Naive thymus-derived CD4-positive, alpha-beta T cell (primary cell): Measurements from ENCODE around the gene ANKLE2. TPM values are rescaled to one million over a fixed set of nuclear protein-coding genes. Genes with fewer than 3 reads are reported as not detected.
"Not testable (repeated sequence)": the region's sequence is repeated elsewhere in the genome, so short reads cannot be mapped to it uniquely, and the experiment has no call there.

Experiments used
- ATAC-seq: fragments of 150-1000 bp; cut with Tn5 transposase; 2 replicates; pipeline ENCODE4 v1.10.0; 2021; ENCODE audit warnings: mild to moderate bottlenecking, moderate library complexity
- CTCF ChIA-PET: fragments of 350-600 bp; sonication (Branson Sonifier 250); formaldehyde crosslinking; loops from one replicate; lab custom pipeline; 2021; ENCODE audit warnings: antibody characterized with exemption; lab: Charles Lee
- POLR2A ChIA-PET: fragments of 350-600 bp; sonication (Branson Sonifier 250); formaldehyde crosslinking; loops from one replicate; lab custom pipeline; 2021; ENCODE audit warnings: antibody characterized with exemption, inconsistent platforms; lab: Charles Lee
- DNase-seq, 9 donors: peaks; one replicate each; pipeline versions ENCODE4 v3.0.0 to v3.0.0-alpha.2; 2020 to 2022; ENCODE audit warnings: mixed read lengths in 1 of 9
- H3K27ac ChIP-seq: one replicate; pipeline ENCODE4 v1.7.0; 2013; ENCODE audit warnings: mild to moderate bottlenecking, low read depth, low read length, moderate library complexity
- H3K27me3 ChIP-seq, 2 donors: one replicate each; pipeline ENCODE4 v1.7.0; 2013; ENCODE audit warnings: low read length in 2 of 2, mild to moderate bottlenecking in 2 of 2, moderate library complexity in 2 of 2; ENCODE audit not compliant: control insufficient read depth in 2 of 2, insufficient read depth in 2 of 2
- H3K36me3 ChIP-seq, 3 experiments: 1 replicate in 2 of 3; 2 replicates in 1 of 3; pipeline ENCODE4 v1.7.0; 2013; ENCODE audit warnings: low read length in 3 of 3, mild to moderate bottlenecking in 3 of 3, moderate library complexity in 1 of 3; ENCODE audit not compliant: insufficient read depth in 3 of 3, control insufficient read depth in 2 of 3
- H3K4me1 ChIP-seq, 2 donors: one replicate each; pipeline ENCODE4 v1.7.0; 2013; ENCODE audit warnings: low read length in 2 of 2, mild to moderate bottlenecking in 2 of 2, moderate library complexity in 1 of 2; ENCODE audit not compliant: control insufficient read depth in 2 of 2, insufficient read depth in 2 of 2
- H3K4me3 ChIP-seq: 2 replicates; pipeline ENCODE4 v1.7.0; 2013; ENCODE audit warnings: mild to moderate bottlenecking, low read length
- H3K9me3 ChIP-seq, 3 experiments: 1 replicate in 2 of 3; 2 replicates in 1 of 3; pipeline ENCODE4 v1.7.0; 2013; ENCODE audit warnings: low read length in 3 of 3; ENCODE audit not compliant: control insufficient read depth in 2 of 3
- H3K27ac Mint-ChIP-seq, 9 donors: one replicate each; pipeline ENCODE4 v1.8.0; 2020 to 2022; ENCODE audit warnings: mixed read lengths in 9 of 9, mild to moderate bottlenecking in 8 of 9, moderate library complexity in 5 of 9, inconsistent platforms in 2 of 9
- H3K27me3 Mint-ChIP-seq, 5 donors: one replicate each; pipeline ENCODE4 v1.8.0; 2021 to 2022; ENCODE audit warnings: mixed read lengths in 5 of 5, mild to moderate bottlenecking in 1 of 5
- H3K36me3 Mint-ChIP-seq, 5 donors: one replicate each; pipeline ENCODE4 v1.8.0; 2020 to 2022; ENCODE audit warnings: mixed read lengths in 5 of 5, mild to moderate bottlenecking in 3 of 5, inconsistent platforms in 1 of 5
- H3K4me1 Mint-ChIP-seq, 7 donors: one replicate each; pipeline ENCODE4 v1.8.0; 2020 to 2022; ENCODE audit warnings: mixed read lengths in 7 of 7, mild to moderate bottlenecking in 3 of 7, inconsistent platforms in 1 of 7
- H3K4me3 Mint-ChIP-seq, 10 donors: one replicate each; pipeline ENCODE4 v1.8.0; 2020 to 2022; ENCODE audit warnings: mild to moderate bottlenecking in 10 of 10, mixed read lengths in 10 of 10, moderate library complexity in 6 of 10, inconsistent platforms in 2 of 10
- H3K9me3 Mint-ChIP-seq, 11 donors: one replicate each; pipeline ENCODE4 v1.8.0; 2020 to 2022; ENCODE audit warnings: mixed read lengths in 11 of 11, mild to moderate bottlenecking in 4 of 11, inconsistent platforms in 1 of 11, moderate library complexity in 1 of 11
- intact Hi-C, 2 donors: fragments of 100-400 bp; cut with micrococcal nuclease; formaldehyde crosslinking; loops; one replicate each; pipeline ENCODE4 v1.15.1; 2023
- polyA plus RNA-seq, 2 donors: library from polyadenylated mRNA; unstranded; fragments of 300-500 nt; fragmentation: Illumina TruSeq; gene quantifications; one replicate each; pipeline ENCODE4 v1.2.3, GENCODE V29; 2021
- total RNA-seq, 6 experiments: library from RNA in 5 of 6; stranded (reverse) in 5 of 6; gene quantifications; 1 replicate in 5 of 6; 2 replicates in 1 of 6; pipeline ENCODE4 v1.2.3 and lab custom pipeline; 2021 to 2026

The ANKLE2 gene
- total and polyA plus RNA-seq, 7 experiments from 2014 or later, result 21.5 to 95.5 (median 78.9) TPM

DNA sequence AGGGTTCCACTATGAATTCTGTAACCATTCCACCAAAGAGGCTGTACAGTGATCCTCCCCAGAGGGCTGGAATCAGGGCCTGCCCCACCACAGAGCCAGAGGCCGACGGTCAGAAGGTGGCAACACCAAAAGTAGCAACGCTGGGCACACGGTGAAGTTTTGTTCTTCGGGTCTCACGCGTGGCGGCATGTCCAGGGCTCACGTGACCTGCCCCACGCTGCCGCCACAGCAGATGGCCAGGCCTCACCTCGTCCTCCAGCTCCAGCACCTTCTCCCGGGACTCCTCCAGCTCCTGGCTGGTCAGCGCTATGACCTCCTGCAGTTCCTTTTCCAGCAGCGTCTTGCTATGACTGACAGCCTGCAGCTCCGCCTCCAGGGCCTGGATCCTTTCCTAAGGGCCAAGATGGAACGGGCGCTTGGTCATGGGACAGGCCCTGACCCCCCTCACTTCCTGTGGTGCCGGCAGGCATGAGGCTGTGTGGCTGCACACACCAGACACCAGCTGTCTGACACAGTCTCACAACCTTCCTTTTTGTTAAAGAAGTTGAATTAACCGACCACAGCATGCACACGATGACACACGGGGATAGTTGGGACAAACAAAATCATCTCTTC lies 22.4 kb upstream of the ANKLE2 start:
- no peaks in the 10 kb centered on the region for H3K27me3 Mint-ChIP-seq
- DNase-seq (no peak), ATAC-seq (no peak)
- intact Hi-C loops, result no loop called here
- H3K4me1 Mint-ChIP-seq, result peaks cover 0 to 8% (median 0%) of the 10 kb centered on the region in 7 donors
- peaks cover 12 to 62% (median 30%) of the 10 kb centered on the region in 5 donors for H3K36me3 Mint-ChIP-seq
- Histone ChIP-seq H3K4me3 (no peak overlapping the region), H3K27me3 (no peaks in the 10 kb centered on the region), H3K4me1 (no peaks in the 10 kb centered on the region), H3K27ac (no peak overlapping the region), H3K36me3 (peaks cover 6 to 88% (median 23%) of the 10 kb centered on the region in 3 experiments), H3K9me3 (no peaks in the 10 kb centered on the region)
- POLR2A ChIA-PET, result interaction anchor here (0.6 kb wide), 1 partner anchor 54 kb away, joined by 3 read pairs; no protein-coding TSS in a partner anchor
- H3K4me3 Mint-ChIP-seq, result no peak overlapping the region
- H3K9me3 Mint-ChIP-seq, result peaks cover 0 to 4% (median 0%) of the 10 kb centered on the region in 11 donors
- peak overlapping the region in 1 of 9 donors; percentile 11 for H3K27ac Mint-ChIP-seq
- CTCF ChIA-PET, result interaction anchor here (1.3 kb wide), 1 partner anchor 15 kb away, joined by 3 read pairs; no protein-coding TSS in a partner anchor

- Histone ChIP-seq H3K36me3 (peaks cover 6 to 88% (median 19%) of the 10 kb centered on the region in 3 experiments), H3K27ac (no peak overlapping the region), H3K27me3 (no peaks in the 10 kb centered on the region), H3K4me3 (no peak overlapping the region), H3K9me3 (no peaks in the 10 kb centered on the region), H3K4me1 (no peaks in the 10 kb centered on the region)
- intact Hi-C loops, result no loop called here
- Mint-ChIP-seq H3K4me3 (no peak overlapping the region), H3K27ac (no peak overlapping the region), H3K36me3 (peaks cover 12 to 52% (median 25%) of the 10 kb centered on the region in 5 donors), H3K9me3 (peaks cover 0 to 2% (median 0%) of the 10 kb centered on the region in 11 donors), H3K27me3 (no peaks in the 10 kb centered on the region), H3K4me1 (peaks cover 0 to 1% (median 0%) of the 10 kb centered on the region in 7 donors)
- ChIA-PET CTCF (no interaction called here), POLR2A (no interaction called here)
- no peak for DNase-seq
- ATAC-seq, result no peak
These were observed 20.3 kb upstream of the ANKLE2 start for GRCh38 chr12:132781938-132782337.

DNA sequence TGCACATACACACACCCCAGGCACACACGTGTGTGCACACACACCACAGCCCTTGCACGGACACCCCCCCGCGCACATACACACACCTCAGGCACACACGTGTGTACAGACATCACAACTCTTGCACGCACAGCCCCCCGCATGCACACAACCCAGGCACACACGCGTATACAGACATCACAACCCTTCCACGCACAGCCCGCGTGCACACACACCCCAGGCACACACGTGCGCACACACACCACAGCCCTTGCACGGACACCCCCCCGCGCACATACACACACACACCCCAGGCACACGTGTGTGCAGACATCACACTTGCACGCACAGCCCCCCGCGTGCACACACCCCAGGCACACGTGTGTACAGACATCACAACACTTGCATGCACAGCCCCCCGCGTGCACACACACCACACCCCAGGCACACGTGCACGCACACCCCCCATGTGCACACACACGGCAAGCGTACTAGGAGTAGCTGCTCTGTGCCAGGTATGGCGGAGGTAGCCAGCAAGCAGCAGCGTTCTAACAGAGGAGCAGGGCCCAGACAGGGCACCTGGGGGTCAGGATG lies 18.2 kb upstream of the ANKLE2 start:
- Histone ChIP-seq H3K9me3 (no peaks in the 10 kb centered on the region), H3K27ac (no peak overlapping the region), H3K36me3 (peaks cover 6 to 87% (median 20%) of the 10 kb centered on the region in 3 experiments), H3K27me3 (no peaks in the 10 kb centered on the region), H3K4me1 (peaks cover 0 to 2% of the 10 kb centered on the region in 2 donors), H3K4me3 (no peak overlapping the region)
- ChIA-PET CTCF (interaction anchor here (0.6 kb wide), 1 partner anchor 22 kb away, joined by 3 read pairs; no protein-coding TSS in a partner anchor), POLR2A (interaction anchor here (1.0 kb wide), 1 partner anchor 108 kb away, joined by 3 read pairs; the partner anchor contains the start of gene CHFR)
- H3K27ac Mint-ChIP-seq, result peak overlapping the region in 2 of 9 donors; percentile 21 to 76
- no peaks in the 10 kb centered on the region for H3K27me3 Mint-ChIP-seq
- no peaks in the 10 kb centered on the region for H3K9me3 Mint-ChIP-seq
- no peak overlapping the region for H3K4me3 Mint-ChIP-seq
- DNase-seq, result no peak
- intact Hi-C loops, result no loop called here
- peaks cover 0 to 13% (median 8%) of the 10 kb centered on the region in 7 donors for H3K4me1 Mint-ChIP-seq
- peaks cover 11 to 59% (median 29%) of the 10 kb centered on the region in 5 donors for H3K36me3 Mint-ChIP-seq
- ATAC-seq, result no peak

DNA sequence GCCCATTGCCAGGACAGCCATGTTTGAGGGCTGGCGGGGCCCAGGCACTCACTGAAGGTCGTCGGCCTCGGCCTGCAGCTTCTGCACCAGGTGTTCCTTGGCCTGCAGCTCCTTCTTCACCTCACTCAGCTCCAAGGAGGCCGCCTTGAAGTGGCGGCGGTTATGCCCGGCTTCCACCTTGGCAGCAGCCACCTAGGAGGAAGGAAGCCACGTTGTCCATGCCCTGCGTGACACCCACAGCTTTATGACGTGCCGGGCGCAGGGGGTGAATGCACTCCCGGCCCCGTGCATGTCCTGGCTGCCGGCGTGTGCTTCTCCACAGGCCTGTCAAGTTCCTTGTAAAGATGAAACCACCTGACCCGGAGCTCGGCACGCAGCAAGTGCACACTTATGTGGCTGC lies 16.0 kb upstream of the ANKLE2 start:
- Mint-ChIP-seq H3K27ac (no peak overlapping the region), H3K27me3 (no peaks in the 10 kb centered on the region), H3K9me3 (peaks cover 0 to 1% (median 0%) of the 10 kb centered on the region in 11 donors), H3K4me1 (peaks cover 2 to 36% (median 28%) of the 10 kb centered on the region in 7 donors), H3K36me3 (peaks cover 7 to 56% (median 36%) of the 10 kb centered on the region in 5 donors), H3K4me3 (no peak overlapping the region)
- ChIA-PET POLR2A (interaction anchor here (0.7 kb wide), 1 partner anchor 147 kb away, joined by 3 read pairs; no protein-coding TSS in a partner anchor), CTCF (no interaction called here)
- intact Hi-C loops, result no loop called here
- no peak overlapping the region for H3K4me3 ChIP-seq
- no peaks in the 10 kb centered on the region for H3K27me3 ChIP-seq
- peaks cover 6 to 79% (median 23%) of the 10 kb centered on the region in 3 experiments for H3K36me3 ChIP-seq
- peaks cover 0 to 24% of the 10 kb centered on the region in 2 donors for H3K4me1 ChIP-seq
- DNase-seq, result no peak
- H3K27ac ChIP-seq, result no peak overlapping the region
- no peak for ATAC-seq
- no peaks in the 10 kb centered on the region for H3K9me3 ChIP-seq

DNA sequence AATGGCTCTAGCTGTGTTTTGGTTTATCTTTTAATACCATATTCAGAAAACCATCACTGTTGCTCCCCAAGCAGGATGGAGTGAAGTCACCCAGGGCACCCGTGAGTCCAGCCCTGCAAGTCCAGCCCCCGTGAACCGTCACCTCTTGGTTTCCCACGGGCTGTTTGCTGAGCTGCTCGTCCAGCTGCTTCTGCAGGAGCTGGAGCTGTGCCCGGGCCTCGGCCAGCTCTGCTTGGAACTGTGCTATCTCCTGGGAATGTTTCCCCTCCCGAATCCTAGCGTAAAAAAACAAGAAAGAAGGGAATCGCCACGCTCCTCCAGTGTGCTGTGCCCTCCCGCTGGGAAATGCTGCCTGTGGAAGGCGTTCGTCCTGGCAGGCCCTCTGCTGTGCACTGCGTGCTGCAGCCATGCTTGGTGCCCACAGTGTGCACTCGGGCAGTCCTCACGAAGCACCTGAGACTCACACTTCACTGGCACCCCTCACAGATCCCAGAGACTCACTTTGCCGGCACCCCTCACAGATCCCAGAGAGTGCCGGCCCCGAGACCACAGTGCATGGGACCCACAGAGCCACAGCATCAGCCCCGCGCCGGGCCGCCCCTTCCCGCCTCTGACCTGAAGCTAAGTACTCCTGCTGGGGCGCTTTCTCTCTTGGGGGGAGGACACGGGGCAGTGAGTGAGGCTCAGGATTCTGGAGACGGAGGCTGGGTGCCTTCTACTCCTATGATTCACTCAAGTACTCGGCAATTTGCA lies 15.4 kb upstream of the ANKLE2 start:
- Histone ChIP-seq H3K27ac (no peak overlapping the region), H3K4me1 (peaks cover under 1 to 27% of the 10 kb centered on the region in 2 donors), H3K9me3 (no peaks in the 10 kb centered on the region), H3K27me3 (no peaks in the 10 kb centered on the region), H3K4me3 (no peak overlapping the region), H3K36me3 (peaks cover 6 to 73% (median 23%) of the 10 kb centered on the region in 3 experiments)
- Mint-ChIP-seq H3K36me3 (peaks cover 7 to 53% (median 36%) of the 10 kb centered on the region in 5 donors), H3K4me3 (peak overlapping the region in 1 of 10 donors; percentile 71), H3K27me3 (no peaks in the 10 kb centered on the region), H3K27ac (peak overlapping the region in 2 of 9 donors; percentile 50 to 68), H3K9me3 (peaks cover 0 to 1% (median 0%) of the 10 kb centered on the region in 11 donors), H3K4me1 (peaks cover 4 to 42% (median 33%) of the 10 kb centered on the region in 7 donors)
- POLR2A ChIA-PET, result no interaction called here
- intact Hi-C loops, result no loop called here
- CTCF ChIA-PET, result no interaction called here
- DNase-seq (no peak), ATAC-seq (no peak)

GRCh38 chr12:132776230-132776625 lies 14.6 kb upstream of the ANKLE2 start:
- H3K27ac ChIP-seq, intact Hi-C loops, DNase-seq, POLR2A ChIA-PET, H3K9me3 Mint-ChIP-seq, H3K27me3 ChIP-seq, ATAC-seq, H3K27me3 Mint-ChIP-seq, H3K4me3 ChIP-seq, H3K9me3 ChIP-seq: not testable (repeated sequence)
- peaks cover 7 to 50% (median 36%) of the 10 kb centered on the region in 5 donors for H3K36me3 Mint-ChIP-seq
- peaks cover 12 to 50% (median 40%) of the 10 kb centered on the region in 7 donors for H3K4me1 Mint-ChIP-seq
- H3K27ac Mint-ChIP-seq, result peak overlapping the region in 2 of 9 donors; percentile 21 to 50
- peak overlapping the region in 2 of 10 donors; percentile 20 to 71 for H3K4me3 Mint-ChIP-seq
- H3K36me3 ChIP-seq, result peaks cover 6 to 65% (median 23%) of the 10 kb centered on the region in 3 experiments
- peaks cover 4 to 35% of the 10 kb centered on the region in 2 donors for H3K4me1 ChIP-seq
- CTCF ChIA-PET, result interaction anchor here (0.6 kb wide), 1 partner anchor 177 kb away, joined by 4 read pairs; no protein-coding TSS in a partner anchor
